Measurements from ENCODE around the gene SH3RF3.

Gene SH3RF3

GRCh38 chr2:109356324-109357035 is 227.5 kb downstream of the SH3RF3 start:
- no peak for DNase-seq (ENCODE audit: low read depth, low spot score)
- Histone ChIP-seq H3K4me3 (ENCODE audit: insufficient read length, low read depth) (no peak overlapping the region), H3K9ac (ENCODE audit: insufficient read length, low read depth) (no peak overlapping the region), H3K4me1 (ENCODE audit: insufficient read depth, insufficient read length) (no peaks in the 10 kb centered on the region), H3K9me3 (ENCODE audit: insufficient read depth, low read length) (peaks cover 17% of the 10 kb centered on the region; the same call in 1 of the 2 replicates), H3K36me3 (ENCODE audit: insufficient read depth, insufficient read length, low read length) (no peaks in the 10 kb centered on the region), H3K27me3 (ENCODE audit: insufficient read depth, insufficient read length) (no peaks in the 10 kb centered on the region)
- TF ChIP-seq YY1 (IDR thresholded peaks at IDR 0.05; ENCODE audit: insufficient read depth, insufficient read length) (no peak), SUZ12 (IDR thresholded peaks at IDR 0.05; ENCODE audit: extremely low read depth, insufficient read depth, insufficient read length) (no peak), ZNF274 (IDR thresholded peaks at IDR 0.05; ENCODE audit: low read depth, low read length) (no peak)

- Histone ChIP-seq H3K9me3 (ENCODE audit: insufficient read depth, low read length) (no peaks in the 10 kb centered on the region), H3K36me3 (ENCODE audit: insufficient read depth, insufficient read length, low read length) (no peaks in the 10 kb centered on the region), H3K9ac (ENCODE audit: insufficient read length, low read depth) (no peak overlapping the region), H3K4me3 (ENCODE audit: insufficient read length, low read depth) (no peak overlapping the region), H3K27me3 (ENCODE audit: insufficient read depth, insufficient read length) (no peaks in the 10 kb centered on the region), H3K4me1 (ENCODE audit: insufficient read depth, insufficient read length) (no peaks in the 10 kb centered on the region)
- TF ChIP-seq YY1 (IDR thresholded peaks at IDR 0.05; ENCODE audit: insufficient read depth, insufficient read length): no peak
- no peak for TF ChIP-seq ZNF274 (IDR thresholded peaks at IDR 0.05; ENCODE audit: low read depth, low read length)
- no peak for TF ChIP-seq SUZ12 (IDR thresholded peaks at IDR 0.05; ENCODE audit: extremely low read depth, insufficient read depth, insufficient read length)
- DNase-seq (ENCODE audit: low read depth, low spot score): no peak
These were observed 235.2 kb downstream of the SH3RF3 start for GRCh38 chr2:109364217-109364616.

DNA sequence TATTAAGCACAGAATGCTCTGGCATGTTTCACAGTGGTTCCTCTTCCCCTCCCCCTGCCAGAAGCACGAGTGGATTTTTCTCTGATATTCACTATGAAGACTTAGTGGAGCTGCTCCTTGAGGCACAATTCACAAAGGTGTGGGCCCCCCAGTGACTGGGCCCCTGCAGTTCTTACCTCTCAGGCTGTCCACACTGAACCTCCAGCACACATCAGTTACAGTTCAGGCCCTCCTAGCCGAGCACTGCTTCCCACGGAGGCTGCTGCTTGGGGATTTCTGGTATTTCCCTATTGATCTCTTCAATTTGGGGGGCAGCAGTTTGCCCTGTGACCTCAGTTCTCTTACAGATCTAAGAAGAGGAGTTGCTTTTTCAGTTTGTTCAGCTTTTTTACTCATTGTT is 236.1 kb downstream of the SH3RF3 start:
- no peaks in the 10 kb centered on the region for H3K9me3 ChIP-seq (ENCODE audit: insufficient read depth, low read length)
- H3K36me3 ChIP-seq (ENCODE audit: insufficient read depth, insufficient read length, low read length): no peaks in the 10 kb centered on the region
- H3K4me3 ChIP-seq (ENCODE audit: insufficient read length, low read depth): no peak overlapping the region
- no peak for DNase-seq (ENCODE audit: low read depth, low spot score)
- TF ChIP-seq ZNF274 (IDR thresholded peaks at IDR 0.05; ENCODE audit: low read depth, low read length): no peak
- H3K9ac ChIP-seq (ENCODE audit: insufficient read length, low read depth): no peak overlapping the region
- H3K4me1 ChIP-seq (ENCODE audit: insufficient read depth, insufficient read length): no peaks in the 10 kb centered on the region
- no peaks in the 10 kb centered on the region for H3K27me3 ChIP-seq (ENCODE audit: insufficient read depth, insufficient read length)

- Histone ChIP-seq H3K9me3 (ENCODE audit: insufficient read depth, low read length) (no peaks in the 10 kb centered on the region), H3K9ac (ENCODE audit: insufficient read length, low read depth) (no peak overlapping the region), H3K36me3 (ENCODE audit: insufficient read depth, insufficient read length, low read length) (no peaks in the 10 kb centered on the region), H3K27me3 (ENCODE audit: insufficient read depth, insufficient read length) (no peaks in the 10 kb centered on the region), H3K4me3 (ENCODE audit: insufficient read length, low read depth) (no peak overlapping the region), H3K4me1 (ENCODE audit: insufficient read depth, insufficient read length) (no peaks in the 10 kb centered on the region)
- no peak for DNase-seq (ENCODE audit: low read depth, low spot score)
- TF ChIP-seq SUZ12 (IDR thresholded peaks at IDR 0.05; ENCODE audit: extremely low read depth, insufficient read depth, insufficient read length) (no peak), ZNF274 (IDR thresholded peaks at IDR 0.05; ENCODE audit: low read depth, low read length) (no peak), YY1 (IDR thresholded peaks at IDR 0.05; ENCODE audit: insufficient read depth, insufficient read length) (no peak)
These were observed 238.7 kb downstream of the SH3RF3 start for GRCh38 chr2:109367683-109368082.

DNA sequence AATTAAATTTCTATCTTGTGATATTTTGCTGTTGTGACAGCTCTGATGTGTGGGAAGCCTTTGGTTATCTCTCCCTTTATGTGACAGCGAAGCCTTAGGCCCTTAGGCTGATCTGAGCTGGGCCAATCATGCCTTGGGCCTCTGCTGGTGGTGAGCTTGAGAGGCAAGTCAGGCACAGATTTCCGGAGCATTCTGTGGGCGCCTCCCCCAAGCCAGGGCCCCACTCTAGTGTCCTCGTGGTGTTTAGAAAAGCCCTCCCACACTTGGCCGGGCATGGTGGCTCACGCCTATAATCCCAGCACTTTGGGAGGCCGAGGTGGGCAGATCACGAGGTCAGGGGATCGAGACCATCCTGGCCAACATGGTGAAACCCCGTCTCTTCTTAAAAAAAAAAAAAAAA is 239.8 kb downstream of the SH3RF3 start:
- Histone ChIP-seq H3K27me3 (ENCODE audit: insufficient read depth, insufficient read length) (no peaks in the 10 kb centered on the region), H3K36me3 (ENCODE audit: insufficient read depth, insufficient read length, low read length) (no peaks in the 10 kb centered on the region), H3K4me3 (ENCODE audit: insufficient read length, low read depth) (no peak overlapping the region), H3K9ac (ENCODE audit: insufficient read length, low read depth) (no peak overlapping the region), H3K4me1 (ENCODE audit: insufficient read depth, insufficient read length) (no peaks in the 10 kb centered on the region), H3K9me3 (ENCODE audit: insufficient read depth, low read length) (no peaks in the 10 kb centered on the region)
- DNase-seq (ENCODE audit: low read depth, low spot score): no peak
- TF ChIP-seq YY1 (IDR thresholded peaks at IDR 0.05; ENCODE audit: insufficient read depth, insufficient read length): no peak
- TF ChIP-seq SUZ12 (IDR thresholded peaks at IDR 0.05; ENCODE audit: extremely low read depth, insufficient read depth, insufficient read length): no peak
- TF ChIP-seq ZNF274 (IDR thresholded peaks at IDR 0.05; ENCODE audit: low read depth, low read length): no peak

- H3K9ac ChIP-seq (ENCODE audit: insufficient read length, low read depth): no peak overlapping the region
- no peaks in the 10 kb centered on the region for H3K36me3 ChIP-seq (ENCODE audit: insufficient read depth, insufficient read length, low read length)
- no peaks in the 10 kb centered on the region for H3K27me3 ChIP-seq (ENCODE audit: insufficient read depth, insufficient read length)
- H3K4me1 ChIP-seq (ENCODE audit: insufficient read depth, insufficient read length): no peaks in the 10 kb centered on the region
- no peak for TF ChIP-seq SUZ12 (IDR thresholded peaks at IDR 0.05; ENCODE audit: extremely low read depth, insufficient read depth, insufficient read length)
- TF ChIP-seq YY1 (IDR thresholded peaks at IDR 0.05; ENCODE audit: insufficient read depth, insufficient read length): no peak
- no peak for TF ChIP-seq ZNF274 (IDR thresholded peaks at IDR 0.05; ENCODE audit: low read depth, low read length)
- no peak overlapping the region for H3K4me3 ChIP-seq (ENCODE audit: insufficient read length, low read depth)
- DNase-seq (ENCODE audit: low read depth, low spot score): no peak
- no peaks in the 10 kb centered on the region for H3K9me3 ChIP-seq (ENCODE audit: insufficient read depth, low read length)
These were observed 240.7 kb downstream of the SH3RF3 start for GRCh38 chr2:109369671-109370191.

- H3K9me3 ChIP-seq (ENCODE audit: insufficient read depth, low read length): no peaks in the 10 kb centered on the region
- TF ChIP-seq YY1 (IDR thresholded peaks at IDR 0.05; ENCODE audit: insufficient read depth, insufficient read length) (no peak), ZNF274 (IDR thresholded peaks at IDR 0.05; ENCODE audit: low read depth, low read length) (no peak), SUZ12 (IDR thresholded peaks at IDR 0.05; ENCODE audit: extremely low read depth, insufficient read depth, insufficient read length) (no peak)
- no peak overlapping the region for H3K4me3 ChIP-seq (ENCODE audit: insufficient read length, low read depth)
- no peak overlapping the region for H3K9ac ChIP-seq (ENCODE audit: insufficient read length, low read depth)
- no peaks in the 10 kb centered on the region for H3K36me3 ChIP-seq (ENCODE audit: insufficient read depth, insufficient read length, low read length)
- no peak for DNase-seq (ENCODE audit: low read depth, low spot score)
- no peaks in the 10 kb centered on the region for H3K27me3 ChIP-seq (ENCODE audit: insufficient read depth, insufficient read length)
- no peaks in the 10 kb centered on the region for H3K4me1 ChIP-seq (ENCODE audit: insufficient read depth, insufficient read length)
These were observed 241.5 kb downstream of the SH3RF3 start for GRCh38 chr2:109370399-109371035.

Data from NT2/D1 (cell line).